HCT116 (cell line): ENCODE measurements around the gene SLC24A3. TPM values are rescaled to one million over a fixed set of nuclear protein-coding genes. Genes with fewer than 3 reads are reported as not detected.

Experiments
- ATAC-seq: fragments of 200-7000 bp; cut with Tn5 transposase; 2 replicates; pipeline ENCODE4 v1.9.1; 2020; ENCODE audit warnings: mild to moderate bottlenecking, moderate library complexity
- BruUV-seq: library from RNA; stranded (reverse); fragments of 400-500 nt; replicated peaks from 2 replicates; lab custom pipeline; 2021; lab: Mats Ljungman, UMichigan
- CTCF ChIA-PET: fragments of 300-600 bp; sonication (Branson Sonifier 250); formaldehyde crosslinking; loops from one replicate; lab custom pipeline; 2021; ENCODE audit warnings: antibody characterized with exemption; lab: Charles Lee
- POLR2A ChIA-PET: fragments of 300-600, 350-600 bp; sonication (Branson Sonifier 250); formaldehyde crosslinking; loops from one replicate; lab custom pipeline; 2021; ENCODE audit warnings: antibody characterized with exemption; lab: Charles Lee
- RAD21 ChIA-PET, 2 experiments: fragments of 300-600 bp; sonication (Branson Sonifier 250); formaldehyde crosslinking; loops; one replicate each; lab custom pipeline; 2023; ENCODE audit warnings: low total read pairs in 2 of 2; ENCODE audit not compliant: uncharacterized antibody in 2 of 2, unreplicated experiment in 2 of 2, low non-redundant PET in 1 of 2; lab: Charles Lee
- DNase-seq: peaks from one replicate; pipeline ENCODE4 v3.0.0-alpha.2; 2010; ENCODE audit warnings: low read depth, low spot score
- H2AFZ ChIP-seq: fragments of 200-600 bp; shearing (Covaris generic), sonication (generic); 2 replicates; pipeline ENCODE4 v1.6.1; 2017; ENCODE audit warnings: low read depth, mixed run types, mixed read lengths, antibody characterized with exemption, low read length; ENCODE audit not compliant: poor library complexity, severe bottlenecking
- H3K27ac ChIP-seq: 2 replicates; pipeline ENCODE4 v1.5.1; 2012; ENCODE audit warnings: low read depth, low read length
- H3K27me3 ChIP-seq: fragments of 200-600 bp; sonication (generic); 2 replicates; pipeline ENCODE4 v1.6.1; 2016; ENCODE audit warnings: mixed run types, low read length, mixed read lengths; ENCODE audit not compliant: insufficient read depth
- H3K36me3 ChIP-seq, 2 experiments: fragments of 200-500 bp in 1 of 2; fragments of 200-600 bp in 1 of 2; sonication (Bioruptor generic) in 1 of 2; sonication (generic) in 1 of 2; 2 replicates each; pipeline versions ENCODE4 v1.5.1 to v1.6.1; 2014 to 2016; ENCODE audit warnings: low read length in 2 of 2, inconsistent platforms in 1 of 2, mixed read lengths in 1 of 2, mixed run types in 1 of 2; ENCODE audit not compliant: insufficient read depth in 2 of 2, control insufficient read depth in 1 of 2
- H3K4me1 ChIP-seq, 2 experiments: fragments of 200-600 bp in 1 of 2; sonication (generic) in 1 of 2; 2 replicates each; pipeline versions ENCODE4 v1.5.1 to v1.6.1; 2012 to 2017; ENCODE audit warnings: low read length in 2 of 2, inconsistent platforms in 1 of 2, mild to moderate bottlenecking in 1 of 2, mixed read lengths in 1 of 2, mixed run types in 1 of 2, moderate library complexity in 1 of 2; ENCODE audit not compliant: insufficient read depth in 2 of 2, control insufficient read depth in 1 of 2
- H3K4me2 ChIP-seq: fragments of 200-600 bp; sonication (generic); 2 replicates; pipeline ENCODE4 v1.6.1; 2017; ENCODE audit warnings: mixed run types, low read length, mixed read lengths
- H3K4me3 ChIP-seq, 2 experiments: fragments of 200-600 bp in 1 of 2; sonication (generic) in 1 of 2; replicated peaks in 1 of 2; 2 replicates each; pipeline ENCODE4 v1.5.1; 2011 to 2016; ENCODE audit warnings: low read length in 2 of 2, control low read depth in 1 of 2, low read depth in 1 of 2, mild to moderate bottlenecking in 1 of 2, mixed read lengths in 1 of 2, mixed run types in 1 of 2
- H3K79me2 ChIP-seq: fragments of 200-600 bp; sonication (generic); 2 replicates; pipeline ENCODE4 v1.6.1; 2017; ENCODE audit warnings: mild to moderate bottlenecking, mixed run types, low read length, moderate library complexity, mixed read lengths; ENCODE audit not compliant: insufficient read depth
- H3K9ac ChIP-seq: fragments of 200-600 bp; sonication (generic); 2 replicates; pipeline ENCODE4 v1.6.1; 2016; ENCODE audit warnings: low read length, mixed read lengths
- H3K9me2 ChIP-seq: fragments of 200-600 bp; sonication (generic), shearing (Covaris generic); 2 replicates; pipeline ENCODE4 v1.6.1; 2017; ENCODE audit warnings: mixed run types, mild to moderate bottlenecking, moderate library complexity; ENCODE audit not compliant: insufficient read depth
- H3K9me3 ChIP-seq, 2 experiments: fragments of 200-500 bp in 1 of 2; fragments of 200-600 bp in 1 of 2; sonication (Bioruptor generic) in 1 of 2; sonication (generic) in 1 of 2; 2 replicates each; pipeline ENCODE4 v1.6.1; 2014 to 2017; ENCODE audit warnings: low read length in 2 of 2, mixed read lengths in 2 of 2, inconsistent platforms in 1 of 2, low read depth in 1 of 2, mild to moderate bottlenecking in 1 of 2, mixed run types in 1 of 2, moderate library complexity in 1 of 2; ENCODE audit not compliant: control insufficient read depth in 1 of 2, insufficient read depth in 1 of 2
- H4K20me1 ChIP-seq: fragments of 200-600 bp; sonication (generic), shearing (Covaris generic); 2 replicates; pipeline ENCODE4 v1.6.1; 2017; ENCODE audit warnings: mixed run types, mild to moderate bottlenecking, moderate library complexity; ENCODE audit not compliant: insufficient read depth
- CBX3 ChIP-seq: IDR thresholded peaks from 2 replicates; pipeline ENCODE4 v1.6.1; 2012; ENCODE audit warnings: low read depth
- EGR1 ChIP-seq: IDR thresholded peaks from 2 replicates; pipeline ENCODE4 v1.6.1; 2012; ENCODE audit warnings: low read depth
- EZH2phosphoT487 ChIP-seq: fragments of 200-600 bp; IDR thresholded peaks from 2 replicates; pipeline ENCODE4 v1.6.1; 2018; ENCODE audit warnings: antibody characterized with exemption, borderline replicate concordance
- FOSL1 ChIP-seq: IDR thresholded peaks from 2 replicates; pipeline ENCODE4 v1.6.1; 2012; ENCODE audit warnings: low read depth
- JUND ChIP-seq: IDR thresholded peaks from 2 replicates; pipeline ENCODE4 v1.6.1; 2012
- POLR2A ChIP-seq: IDR thresholded peaks from 2 replicates; pipeline ENCODE4 v1.7.0; 2011; ENCODE audit warnings: borderline replicate concordance; ENCODE audit not compliant: insufficient read depth, insufficient read length; ENCODE audit errors: extremely low read depth
- SIN3A ChIP-seq: IDR thresholded peaks from 2 replicates; pipeline ENCODE4 v1.6.1; 2012; ENCODE audit warnings: low read depth
- SP1 ChIP-seq: IDR thresholded peaks from 2 replicates; pipeline ENCODE4 v1.6.1; 2012; ENCODE audit warnings: low read depth
- SRF ChIP-seq: IDR thresholded peaks from 2 replicates; pipeline ENCODE4 v1.6.1; 2012; ENCODE audit warnings: low read depth
- TCF7L2 ChIP-seq: IDR thresholded peaks from 2 replicates; pipeline ENCODE4 v1.7.0; 2011; ENCODE audit warnings: borderline replicate concordance, inconsistent platforms; ENCODE audit not compliant: insufficient read depth, insufficient read length; ENCODE audit errors: extremely low read depth
- YY1 ChIP-seq: IDR thresholded peaks from 2 replicates; pipeline ENCODE4 v1.6.1; 2011; ENCODE audit warnings: low read length, low read depth, moderate library complexity, mild to moderate bottlenecking; ENCODE audit not compliant: insufficient replicate concordance; ENCODE audit errors: extremely low read depth
- ZFX ChIP-seq: fragments of 450-650 bp; IDR thresholded peaks from 2 replicates; pipeline ENCODE4 v1.6.1; 2017
- ZNF274 ChIP-seq: fragments of 200-500 bp; sonication (Bioruptor generic); IDR thresholded peaks from 2 replicates; pipeline ENCODE4 v1.6.1; 2014; ENCODE audit warnings: mild to moderate bottlenecking, low read depth, low read length, inconsistent platforms
- intact Hi-C: fragments of 100-400 bp; cut with micrococcal nuclease; formaldehyde crosslinking; loops from 2 replicates; pipeline ENCODE4 v1.10.0; 2022
- total RNA-seq: library from RNA; stranded (reverse); gene quantifications from one replicate; pipeline ENCODE4 v1.2.1, GENCODE V29; 2021; ENCODE audit not compliant: unreplicated experiment
- TF ChIP-seq, protein P1 (sequence below), 3 experiments: fragments of 200-600 bp in 1 of 3; sonication (generic) in 1 of 3; IDR thresholded peaks in 2 of 3; conservative IDR thresholded peaks in 1 of 3; 2 replicates each; pipeline ENCODE4 v1.5.1; 2012 to 2017; ENCODE audit warnings: low read depth in 2 of 3, low read length in 2 of 3, antibody characterized with exemption in 1 of 3, borderline replicate concordance in 1 of 3, control low read depth in 1 of 3, mild to moderate bottlenecking in 1 of 3, mixed read lengths in 1 of 3, mixed run types in 1 of 3, moderate library complexity in 1 of 3; ENCODE audit not compliant: insufficient read depth in 1 of 3
- TF ChIP-seq, protein P2 (sequence below): IDR thresholded peaks from 2 replicates; pipeline ENCODE4 v1.6.1; 2012
- TF ChIP-seq, protein P3 (sequence below): IDR thresholded peaks from 2 replicates; pipeline ENCODE4 v1.6.1; 2011; ENCODE audit warnings: mild to moderate bottlenecking, low read length, moderate library complexity; ENCODE audit not compliant: insufficient replicate concordance; ENCODE audit errors: extremely low read depth

Gene SLC24A3
- total RNA-seq, 1 experiment from 2014 or later, result not detected

- H3K4me3 ChIP-seq, result no peak overlapping the region
- no peaks in the 10 kb centered on the region for H3K79me2 ChIP-seq
- H3K36me3 ChIP-seq, result no peaks in the 10 kb centered on the region
- TF ChIP-seq EZH2phosphoT487 (no peak), SIN3A (no peak), POLR2A (no peak), SRF (no peak), FOSL1 (no peak), YY1 (no peak), CBX3 (no peak), TCF7L2 (no peak), ZFX (no peak), ZNF274 (no peak), EGR1 (no peak), JUND (no peak), SP1 (no peak)
- TF ChIP-seq, protein P1, sequence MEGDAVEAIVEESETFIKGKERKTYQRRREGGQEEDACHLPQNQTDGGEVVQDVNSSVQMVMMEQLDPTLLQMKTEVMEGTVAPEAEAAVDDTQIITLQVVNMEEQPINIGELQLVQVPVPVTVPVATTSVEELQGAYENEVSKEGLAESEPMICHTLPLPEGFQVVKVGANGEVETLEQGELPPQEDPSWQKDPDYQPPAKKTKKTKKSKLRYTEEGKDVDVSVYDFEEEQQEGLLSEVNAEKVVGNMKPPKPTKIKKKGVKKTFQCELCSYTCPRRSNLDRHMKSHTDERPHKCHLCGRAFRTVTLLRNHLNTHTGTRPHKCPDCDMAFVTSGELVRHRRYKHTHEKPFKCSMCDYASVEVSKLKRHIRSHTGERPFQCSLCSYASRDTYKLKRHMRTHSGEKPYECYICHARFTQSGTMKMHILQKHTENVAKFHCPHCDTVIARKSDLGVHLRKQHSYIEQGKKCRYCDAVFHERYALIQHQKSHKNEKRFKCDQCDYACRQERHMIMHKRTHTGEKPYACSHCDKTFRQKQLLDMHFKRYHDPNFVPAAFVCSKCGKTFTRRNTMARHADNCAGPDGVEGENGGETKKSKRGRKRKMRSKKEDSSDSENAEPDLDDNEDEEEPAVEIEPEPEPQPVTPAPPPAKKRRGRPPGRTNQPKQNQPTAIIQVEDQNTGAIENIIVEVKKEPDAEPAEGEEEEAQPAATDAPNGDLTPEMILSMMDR (IDR thresholded peaks at IDR 0.05 in 2 of 3, conservative IDR thresholded peaks at IDR 0.05 in 1 of 3; ENCODE audit: borderline replicate concordance in 1 of 3, insufficient read depth in 1 of 3, low read depth in 2 of 3, low read length in 2 of 3), result no peak
- TF ChIP-seq, protein P2, sequence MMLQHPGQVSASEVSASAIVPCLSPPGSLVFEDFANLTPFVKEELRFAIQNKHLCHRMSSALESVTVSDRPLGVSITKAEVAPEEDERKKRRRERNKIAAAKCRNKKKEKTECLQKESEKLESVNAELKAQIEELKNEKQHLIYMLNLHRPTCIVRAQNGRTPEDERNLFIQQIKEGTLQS, result no peak
- TF ChIP-seq, protein P3, sequence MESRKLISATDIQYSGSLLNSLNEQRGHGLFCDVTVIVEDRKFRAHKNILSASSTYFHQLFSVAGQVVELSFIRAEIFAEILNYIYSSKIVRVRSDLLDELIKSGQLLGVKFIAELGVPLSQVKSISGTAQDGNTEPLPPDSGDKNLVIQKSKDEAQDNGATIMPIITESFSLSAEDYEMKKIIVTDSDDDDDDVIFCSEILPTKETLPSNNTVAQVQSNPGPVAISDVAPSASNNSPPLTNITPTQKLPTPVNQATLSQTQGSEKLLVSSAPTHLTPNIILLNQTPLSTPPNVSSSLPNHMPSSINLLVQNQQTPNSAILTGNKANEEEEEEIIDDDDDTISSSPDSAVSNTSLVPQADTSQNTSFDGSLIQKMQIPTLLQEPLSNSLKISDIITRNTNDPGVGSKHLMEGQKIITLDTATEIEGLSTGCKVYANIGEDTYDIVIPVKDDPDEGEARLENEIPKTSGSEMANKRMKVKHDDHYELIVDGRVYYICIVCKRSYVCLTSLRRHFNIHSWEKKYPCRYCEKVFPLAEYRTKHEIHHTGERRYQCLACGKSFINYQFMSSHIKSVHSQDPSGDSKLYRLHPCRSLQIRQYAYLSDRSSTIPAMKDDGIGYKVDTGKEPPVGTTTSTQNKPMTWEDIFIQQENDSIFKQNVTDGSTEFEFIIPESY, result no peak
- TF ChIP-seq, all 23 proteins: peak for 0
- CTCF ChIA-PET, result no interaction called here
- H3K4me2 ChIP-seq, result no peak overlapping the region
- no peaks in the 10 kb centered on the region for H3K9me3 ChIP-seq
- no peaks in the 10 kb centered on the region for H4K20me1 ChIP-seq
- no peak for ATAC-seq
- POLR2A ChIA-PET, result no interaction called here
- 0 out of 2 replicates have a peak, but pooled peaks cover 3% of the 10 kb centered on the region for H3K27me3 ChIP-seq
- intact Hi-C loops, result no loop called here
- no peak overlapping the region for H2AFZ ChIP-seq
- no peak for DNase-seq
- BruUV-seq, result no TSS peak
- RAD21 ChIA-PET, result no interaction called here
- H3K9ac ChIP-seq, result no peak overlapping the region
- H3K9me2 ChIP-seq, result no peaks in the 10 kb centered on the region
- H3K4me1 ChIP-seq, result no peaks in the 10 kb centered on the region
- H3K27ac ChIP-seq, result no peak overlapping the region
These were observed 260.9 kb downstream of the SLC24A3 start for GRCh38 chr20:19473216-19473921.
